Midbrain (tissue), 1 donor: ENCODE data around the gene CENPX.
"Not testable (repeated sequence)": the region's sequence is repeated elsewhere in the genome, so short reads cannot be mapped to it uniquely, and the experiment has no call there.

Experiments
- DNase-seq: peaks from one replicate; lab custom pipeline; 2025; lab: John Stamatoyannopoulos, UW

The CENPX gene

DNA sequence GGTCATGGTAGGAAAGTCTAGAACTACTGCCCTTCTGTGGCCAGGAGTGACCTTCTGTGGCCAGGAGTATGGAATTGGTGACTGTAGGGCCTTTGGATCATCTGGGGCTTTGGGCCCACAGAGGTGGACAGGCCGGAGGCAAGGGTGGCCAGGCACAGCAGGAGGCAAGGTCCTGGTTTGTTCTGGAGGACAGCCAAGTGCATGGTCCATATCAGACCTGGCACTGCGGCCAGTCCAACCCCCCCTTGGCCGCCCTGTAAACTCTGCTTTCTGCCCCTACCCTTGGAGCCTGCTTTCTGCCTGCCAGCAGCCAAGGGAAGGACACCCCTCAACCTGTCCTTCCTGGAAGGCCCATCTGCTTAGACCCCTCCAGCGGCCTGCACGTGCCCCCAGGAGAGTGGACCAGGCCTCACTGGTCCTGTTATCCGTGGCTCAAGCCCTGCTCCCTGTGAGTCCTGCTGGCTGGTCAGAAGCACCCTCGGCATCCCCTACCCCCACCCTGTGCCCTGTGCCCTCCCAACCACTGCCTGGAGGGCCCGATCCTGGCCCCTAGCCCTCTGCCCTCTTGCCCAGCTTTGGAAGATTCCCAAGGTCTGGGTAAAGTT lies 17.1 kb upstream of the CENPX start:
- DNase-seq, result no peak

DNA sequence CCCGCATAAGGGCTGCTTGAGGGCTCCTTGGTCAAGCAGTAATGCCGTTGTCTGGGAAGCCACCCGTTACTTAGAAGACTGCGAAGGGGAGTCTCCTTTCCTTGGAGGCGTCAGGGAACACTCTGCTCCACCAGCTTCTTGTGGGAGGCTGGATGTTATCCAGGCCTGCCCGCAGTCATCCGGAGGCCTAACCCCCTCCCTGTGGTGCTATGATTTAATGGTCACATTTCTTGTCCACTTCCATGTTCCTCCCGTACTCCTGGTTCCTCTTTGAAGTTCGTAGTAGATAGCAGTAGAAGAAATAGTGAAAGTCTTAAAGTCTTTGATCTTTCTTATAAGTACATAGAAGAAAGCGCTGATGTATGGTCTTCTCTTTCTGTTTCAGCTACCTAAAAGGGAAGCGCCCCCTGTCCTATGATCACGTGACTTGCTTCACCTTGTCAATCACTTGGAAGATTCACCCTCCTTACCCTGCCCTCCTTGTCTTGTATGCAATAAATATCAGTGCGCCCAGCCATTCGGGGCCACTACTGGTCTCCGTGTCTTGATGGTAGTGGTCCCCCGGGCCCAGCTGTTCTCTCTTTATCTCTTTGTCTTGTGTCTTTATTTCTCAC lies 16.2 kb upstream of the CENPX start:
- not testable (repeated sequence) for DNase-seq

DNA sequence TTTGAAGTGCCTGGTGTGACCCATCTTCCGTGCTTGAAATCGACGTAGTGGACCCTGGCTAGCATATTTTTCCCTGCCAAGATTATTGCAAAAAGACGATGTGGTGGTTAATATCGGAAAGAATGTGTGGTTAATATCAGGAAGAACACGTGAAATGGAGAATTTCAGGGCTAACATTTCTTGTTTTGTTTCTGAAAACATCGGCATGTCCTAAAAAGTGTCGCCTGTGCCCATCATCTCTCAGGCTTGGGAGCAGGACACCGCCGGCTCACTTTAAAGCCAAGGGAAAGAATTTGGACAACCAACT lies 15.2 kb upstream of the CENPX start:
- DNase-seq, result no peak

DNA sequence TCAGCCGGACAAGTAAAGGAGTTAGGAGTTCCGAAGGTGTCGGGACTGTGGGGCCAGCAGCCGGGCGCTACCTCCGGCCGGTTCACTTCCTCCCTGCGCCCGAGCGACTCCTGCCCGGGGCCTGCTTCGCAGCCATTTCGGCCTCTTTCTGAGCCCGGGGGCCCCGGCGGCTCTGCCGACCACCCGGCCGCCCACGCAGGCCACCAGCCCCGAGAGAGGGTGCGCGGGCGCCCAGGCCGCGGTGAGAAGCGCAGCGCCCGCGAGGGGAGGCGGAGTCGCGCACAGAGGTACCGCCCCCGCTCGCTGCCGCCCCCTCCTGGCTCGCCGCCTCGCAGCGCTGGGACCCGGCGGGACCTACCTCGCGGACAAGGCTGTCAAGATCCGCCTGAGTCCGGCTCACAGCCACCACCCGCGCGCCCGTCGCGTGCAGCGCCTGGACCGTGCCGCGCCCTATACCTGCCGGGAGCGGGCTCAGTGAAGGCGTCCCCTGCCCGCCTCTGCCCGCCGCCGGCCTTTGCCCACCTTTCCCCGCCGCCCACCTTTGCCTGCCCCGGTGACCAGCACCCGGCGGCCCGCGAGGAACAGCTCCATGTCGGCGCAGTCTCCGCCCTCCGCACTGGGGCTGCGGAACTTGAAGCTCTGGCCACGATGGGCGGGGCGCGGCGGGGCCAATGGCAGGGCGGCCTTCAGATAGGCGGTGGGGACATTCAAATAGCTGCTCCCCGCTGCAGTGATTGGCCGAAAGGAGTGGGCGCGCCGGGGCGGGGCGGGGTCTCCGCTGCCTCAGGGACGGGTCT lies 14.6 kb upstream of the CENPX start, which contains the start of gene DCXR:
Gene DCXR (minus strand): TSS at position 606 of the 797 bp plus-strand sequence. CDS start 15 bp downstream, at position 591.
- peak; percentile 96 for DNase-seq

DNA sequence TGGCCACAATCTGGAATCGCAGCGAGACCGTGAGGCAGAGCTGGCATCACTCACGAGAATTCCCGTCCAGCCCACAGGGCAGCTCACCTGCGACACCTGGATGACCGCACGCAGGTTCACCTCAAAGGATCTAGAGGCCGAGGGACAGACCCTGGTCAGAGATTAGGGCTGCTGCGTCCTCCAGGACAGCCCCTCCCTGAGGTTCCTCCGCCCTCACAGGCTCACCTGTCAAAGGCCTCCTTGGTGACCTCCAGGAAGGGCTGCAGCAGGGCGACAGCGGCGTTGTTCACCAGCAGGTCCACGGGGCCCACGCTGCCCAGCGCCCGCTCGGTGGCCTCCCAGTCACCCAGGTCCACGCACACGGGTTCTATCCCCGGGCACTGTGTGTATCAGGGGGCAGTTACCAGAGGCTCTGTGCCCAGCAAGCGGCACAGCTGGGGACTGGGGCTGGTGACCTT lies 14.0 kb upstream of the CENPX start:
- DNase-seq, result no peak

DNA sequence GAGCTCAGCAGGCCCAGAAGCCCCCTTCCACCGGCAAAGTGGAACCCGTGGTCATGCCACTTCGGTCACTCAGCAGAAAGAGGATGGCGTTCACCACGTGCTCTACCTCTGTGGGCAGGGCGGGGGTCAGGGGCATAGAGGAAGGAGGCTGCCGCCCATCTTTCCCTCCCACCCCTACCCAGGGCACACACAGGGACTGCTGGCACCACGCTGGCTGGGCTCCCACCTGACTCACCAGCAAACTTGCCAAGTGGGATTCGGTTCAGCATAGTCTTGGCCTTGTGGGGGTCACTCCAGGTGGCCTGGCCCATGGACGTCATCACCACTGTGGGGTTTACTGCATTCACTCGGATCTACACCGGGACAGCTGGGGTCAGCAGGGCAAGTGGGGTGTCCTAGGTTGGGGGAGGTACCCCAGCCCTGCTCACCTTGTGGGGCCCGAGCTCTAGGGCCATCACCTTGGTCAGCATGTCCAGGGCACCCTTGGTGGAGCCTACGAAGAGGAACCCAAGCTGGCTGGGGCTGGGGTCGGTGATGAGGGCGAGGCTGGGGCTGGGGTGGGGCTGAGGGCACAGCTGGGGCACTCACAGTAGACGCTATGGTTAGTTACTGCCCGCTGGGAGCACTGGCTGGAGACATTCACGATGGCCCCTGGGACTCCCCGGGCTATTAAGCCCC lies 13.4 kb upstream of the CENPX start:
- DNase-seq, result no peak

DNA sequence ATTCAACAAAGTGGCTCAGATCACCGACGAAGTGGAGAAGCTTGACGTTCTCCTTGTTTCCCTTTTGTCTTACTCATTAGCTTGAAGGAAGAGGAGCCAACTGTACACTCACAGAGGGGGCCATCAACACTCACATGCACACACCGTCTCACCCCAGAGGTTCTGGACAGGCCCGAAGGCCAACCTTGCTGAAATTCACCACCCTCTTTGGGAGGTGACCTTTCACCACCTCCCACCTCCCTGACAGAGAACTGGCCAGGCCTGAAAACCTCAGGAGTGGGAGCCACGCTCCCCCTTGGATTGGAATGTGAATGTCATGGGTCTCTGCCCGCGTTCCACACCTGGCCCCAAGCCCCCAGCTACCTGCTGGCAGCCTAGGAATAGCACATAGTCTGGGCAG lies 12.8 kb upstream of the CENPX start:
- no peak for DNase-seq

DNA sequence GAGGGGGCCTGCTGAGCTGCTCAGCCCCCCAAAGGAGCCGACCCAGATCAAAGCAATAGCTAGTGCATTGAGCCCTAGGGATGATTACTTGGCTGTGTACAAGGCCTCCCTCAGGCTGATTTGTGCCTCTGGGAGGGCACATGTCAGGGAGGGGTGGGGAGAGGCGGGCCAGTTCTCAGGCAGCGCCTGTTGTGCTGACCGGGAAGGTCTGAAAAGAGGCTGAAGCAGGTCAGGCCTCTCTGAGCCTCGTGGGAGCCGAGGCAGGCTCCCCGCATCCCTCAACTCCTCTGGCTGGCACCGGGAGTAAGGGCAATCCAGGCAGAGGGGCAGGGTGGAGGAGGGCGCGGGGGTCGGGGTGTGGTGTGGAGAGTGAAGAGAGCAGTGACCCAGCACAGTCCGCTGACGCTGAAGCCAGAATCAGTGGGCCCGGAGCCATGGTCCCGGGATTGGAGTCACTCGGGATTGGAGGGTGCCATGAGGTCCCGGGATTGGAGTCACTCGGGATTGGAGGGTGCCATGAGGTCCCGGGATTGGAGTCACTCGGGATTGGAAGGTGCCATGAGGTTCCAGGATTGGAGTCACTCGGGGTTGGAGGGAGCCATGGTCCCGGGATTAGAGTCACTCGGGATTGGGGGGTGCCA lies 11.8 kb upstream of the CENPX start:
- no peak for DNase-seq

DNA sequence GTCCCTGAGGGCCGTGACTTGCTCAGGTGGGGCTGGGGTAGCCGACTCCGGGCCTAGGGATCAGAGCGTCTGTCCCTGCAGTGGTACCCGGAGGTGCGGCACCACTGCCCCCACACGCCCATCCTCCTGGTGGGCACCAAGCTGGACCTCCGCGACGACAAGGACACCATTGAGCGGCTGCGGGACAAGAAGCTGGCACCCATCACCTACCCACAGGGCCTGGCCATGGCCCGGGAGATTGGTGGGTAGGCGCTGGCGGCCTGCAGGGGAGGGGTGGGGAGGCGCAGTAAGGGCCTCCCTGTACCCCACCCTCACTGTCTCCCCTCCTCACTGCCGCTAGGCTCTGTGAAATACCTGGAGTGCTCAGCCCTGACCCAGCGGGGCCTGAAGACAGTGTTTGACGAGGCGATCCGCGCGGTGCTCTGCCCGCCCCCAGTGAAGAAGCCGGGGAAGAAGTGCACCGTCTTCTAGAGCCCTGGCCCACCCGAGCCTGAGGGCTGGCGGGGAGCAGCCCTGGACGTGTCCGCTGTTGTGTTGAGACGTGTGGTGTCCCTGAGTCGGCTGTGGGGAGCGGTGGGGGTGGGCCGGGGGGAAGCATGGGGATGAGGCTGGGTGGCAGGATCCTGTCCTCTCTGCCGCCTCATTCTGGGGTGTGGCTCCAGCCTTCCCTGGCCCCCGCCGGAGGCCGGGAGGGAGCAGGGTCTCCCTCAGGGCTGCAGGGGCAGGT lies 10.8 kb upstream of the CENPX start:
- no peak for DNase-seq

DNA sequence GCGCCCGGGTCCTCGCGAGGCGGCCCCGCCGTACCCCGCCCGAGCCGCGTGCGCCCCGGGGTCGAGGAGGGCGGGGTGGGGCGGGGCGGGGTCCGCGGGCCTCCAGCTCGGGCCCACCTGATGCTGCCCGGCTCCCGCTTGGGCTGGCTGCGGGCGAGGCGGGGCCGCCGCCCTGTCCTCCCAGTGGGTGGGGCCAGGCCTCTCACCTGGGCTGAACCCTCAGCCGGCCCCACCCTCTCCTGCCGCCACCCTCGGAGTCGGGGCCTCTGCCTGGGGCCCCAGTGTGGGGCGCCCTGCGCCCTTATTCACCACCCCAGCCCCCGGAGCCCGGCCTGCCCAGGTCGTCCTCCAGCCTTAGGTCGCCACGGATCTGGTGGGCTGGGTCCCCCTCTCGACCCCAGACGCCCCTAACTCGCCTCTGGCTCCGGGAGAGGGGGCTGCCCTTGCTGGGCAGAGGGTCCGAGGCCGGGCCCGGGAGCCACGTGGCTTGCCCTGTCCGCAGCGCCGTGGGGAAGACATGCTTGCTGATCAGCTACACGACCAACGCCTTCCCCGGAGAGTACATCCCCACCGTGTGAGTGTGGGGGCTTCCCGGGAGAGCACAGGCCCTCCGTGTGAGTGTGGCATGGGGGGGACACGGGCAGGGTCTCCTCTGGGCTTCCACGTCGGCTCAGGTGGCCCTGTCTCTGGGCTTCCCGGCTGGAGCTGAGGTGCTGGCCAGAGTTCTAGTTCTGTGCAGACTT lies 9.4 kb upstream of the CENPX start:
- no peak for DNase-seq

DNA sequence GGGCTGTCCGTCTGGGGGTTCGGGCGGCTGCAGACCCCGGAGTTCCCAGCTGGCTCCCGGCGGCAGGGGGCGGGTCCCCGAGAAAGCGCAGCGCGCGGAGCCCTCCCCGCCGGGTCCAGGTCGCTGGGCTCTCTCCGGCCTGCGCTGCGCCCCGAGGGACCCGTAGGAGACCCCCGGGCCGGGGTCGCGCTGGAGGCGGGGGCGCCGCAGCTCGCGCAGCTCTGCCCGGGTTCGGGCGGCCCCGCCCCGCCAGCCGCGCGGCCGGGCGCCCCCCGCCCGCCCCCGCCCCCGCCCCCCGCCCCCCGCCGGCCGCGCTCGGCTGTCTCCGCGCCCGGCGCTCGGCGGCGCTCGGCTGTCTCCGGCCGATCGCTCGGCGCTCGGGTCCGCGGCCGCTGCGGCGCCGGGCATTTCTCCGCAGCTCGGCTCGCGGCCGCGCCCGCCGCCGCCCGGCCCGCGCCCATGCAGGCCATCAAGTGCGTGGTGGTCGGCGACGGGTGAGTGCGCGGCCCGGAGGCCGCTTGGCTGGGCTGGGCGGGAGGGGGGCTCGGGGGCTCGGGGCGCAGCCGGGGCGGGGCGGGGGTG lies 8.7 kb upstream of the CENPX start, which contains the start of gene RAC3:
Gene RAC3 (plus strand): TSS at position 376 of the 582 bp plus-strand sequence. CDS start 84 bp downstream, at position 460.
- DNase-seq, result no peak

DNA sequence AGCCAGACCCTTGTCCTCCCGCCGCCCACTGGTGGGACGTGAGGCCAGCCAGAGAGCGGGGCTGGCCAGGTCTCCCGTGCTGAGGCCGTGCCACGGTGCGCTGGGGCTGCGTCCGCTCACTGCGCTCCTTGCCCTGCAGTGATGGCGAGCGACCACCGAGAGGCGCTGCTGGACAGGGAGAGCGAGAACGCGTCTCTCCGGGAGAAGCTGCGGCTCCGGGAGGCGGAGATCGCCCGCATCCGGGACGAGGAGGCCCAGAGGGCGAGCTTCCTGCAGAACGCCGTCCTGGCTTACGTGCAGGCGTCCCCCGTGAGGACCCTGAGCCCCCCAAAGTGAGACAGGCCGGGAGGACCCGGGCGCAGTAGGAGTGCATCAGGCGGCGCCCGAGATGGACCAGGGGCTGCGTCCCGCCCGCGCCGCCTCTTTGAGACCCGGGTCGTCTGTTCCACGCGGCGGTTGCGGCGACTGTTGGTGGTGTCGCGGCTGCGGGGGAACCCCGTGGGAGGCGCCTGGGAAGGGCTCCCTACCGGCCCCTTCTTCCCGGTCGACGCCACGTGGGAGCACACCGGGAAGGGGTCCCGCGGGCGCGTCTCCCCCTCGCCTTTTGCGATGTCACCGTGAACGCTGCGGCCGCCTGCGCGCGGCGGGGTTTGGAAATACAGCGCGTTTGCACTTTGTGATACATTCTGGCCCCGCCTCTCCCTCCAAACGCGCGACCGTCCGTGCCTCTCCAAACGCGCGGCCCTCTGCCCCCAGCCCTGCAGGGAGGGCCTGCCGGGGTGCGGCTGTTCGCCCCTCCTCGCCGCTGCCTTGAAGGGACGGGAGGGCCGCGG lies 8.0 kb upstream of the CENPX start:
- peak; percentile 72 for DNase-seq

DNA sequence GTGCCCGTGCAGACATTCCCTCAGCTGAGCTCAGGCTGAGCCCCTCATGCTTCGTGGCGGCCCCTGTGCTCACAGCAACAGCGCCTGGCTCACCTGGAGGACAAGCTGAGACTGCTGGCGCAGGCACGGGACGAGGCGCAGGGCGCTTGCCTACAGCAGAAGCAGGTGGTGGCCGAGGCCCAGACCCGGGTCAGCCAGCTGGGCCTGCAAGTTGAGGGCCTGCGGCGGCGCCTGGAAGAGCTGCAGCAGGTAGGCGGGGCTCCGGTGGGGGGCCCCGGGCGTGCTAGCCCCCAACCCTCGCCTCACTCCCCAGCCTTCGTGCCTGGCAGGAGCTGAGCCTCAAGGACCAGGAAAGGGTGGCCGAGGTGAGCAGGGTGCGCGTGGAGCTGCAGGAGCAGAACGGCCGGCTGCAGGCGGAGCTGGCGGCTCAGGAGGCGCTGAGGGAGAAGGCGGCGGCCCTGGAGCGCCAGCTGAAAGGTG lies 7.4 kb upstream of the CENPX start:
- no peak for DNase-seq

DNA sequence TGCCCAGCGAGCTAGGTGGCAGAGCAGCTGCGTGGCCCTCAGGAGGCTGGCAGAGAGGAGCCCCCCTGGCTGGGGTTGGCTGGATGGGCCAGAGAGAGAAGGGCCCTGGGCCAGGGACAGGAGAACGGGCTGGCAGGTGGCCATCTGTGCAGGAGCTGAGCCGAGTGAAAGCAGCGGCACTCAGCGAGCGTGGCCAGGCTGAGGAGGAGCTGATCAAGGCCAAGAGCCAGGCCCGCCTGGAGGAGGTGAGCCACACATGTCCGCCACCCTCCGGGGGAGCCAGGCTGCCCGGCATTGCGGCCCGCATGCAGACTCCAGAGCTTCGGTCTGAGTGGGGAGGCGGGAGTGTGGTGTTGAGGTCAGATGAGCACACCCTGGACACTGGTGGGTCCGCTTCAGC lies 6.7 kb upstream of the CENPX start:
- no peak for DNase-seq

DNA sequence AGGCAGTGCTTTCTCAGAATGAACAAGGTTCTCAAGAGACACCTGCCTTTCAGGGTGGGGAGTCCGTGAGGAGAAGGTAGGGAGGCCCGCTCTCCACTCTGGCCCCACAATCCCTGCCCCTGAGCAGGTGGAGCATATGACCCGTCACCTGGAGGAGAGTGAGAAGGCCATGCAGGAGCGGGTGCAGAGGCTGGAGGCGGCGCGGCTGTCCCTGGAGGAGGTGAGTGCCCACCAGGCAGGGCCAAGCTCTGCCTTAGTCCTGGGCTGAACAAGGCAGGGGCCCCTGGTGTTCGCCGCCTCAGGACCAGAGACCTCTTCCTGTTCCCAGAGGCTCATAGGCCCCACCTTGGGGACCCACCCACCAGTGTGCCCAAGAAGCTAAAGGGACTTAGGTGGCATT lies 6.3 kb upstream of the CENPX start:
- no peak for DNase-seq

DNA sequence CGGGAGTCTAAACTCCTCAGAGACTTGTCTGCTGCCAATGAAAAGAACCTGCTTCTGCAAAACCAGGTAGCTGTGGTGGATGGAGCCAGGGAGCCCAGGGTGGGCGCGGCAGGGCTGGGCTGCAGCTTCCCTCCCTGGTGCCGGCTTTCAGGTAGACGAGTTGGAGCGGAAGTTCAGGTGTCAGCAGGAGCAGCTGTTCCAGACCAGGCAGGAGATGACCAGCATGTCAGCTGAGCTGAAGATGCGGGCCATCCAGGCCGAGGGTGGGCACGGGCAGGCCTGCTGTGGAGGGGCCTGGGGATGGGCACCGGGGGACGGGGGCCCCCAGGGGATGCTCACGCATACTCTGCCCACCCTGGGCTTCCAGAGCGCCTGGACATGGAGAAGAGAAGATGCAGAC lies 5.6 kb upstream of the CENPX start:
- no peak for DNase-seq

DNA sequence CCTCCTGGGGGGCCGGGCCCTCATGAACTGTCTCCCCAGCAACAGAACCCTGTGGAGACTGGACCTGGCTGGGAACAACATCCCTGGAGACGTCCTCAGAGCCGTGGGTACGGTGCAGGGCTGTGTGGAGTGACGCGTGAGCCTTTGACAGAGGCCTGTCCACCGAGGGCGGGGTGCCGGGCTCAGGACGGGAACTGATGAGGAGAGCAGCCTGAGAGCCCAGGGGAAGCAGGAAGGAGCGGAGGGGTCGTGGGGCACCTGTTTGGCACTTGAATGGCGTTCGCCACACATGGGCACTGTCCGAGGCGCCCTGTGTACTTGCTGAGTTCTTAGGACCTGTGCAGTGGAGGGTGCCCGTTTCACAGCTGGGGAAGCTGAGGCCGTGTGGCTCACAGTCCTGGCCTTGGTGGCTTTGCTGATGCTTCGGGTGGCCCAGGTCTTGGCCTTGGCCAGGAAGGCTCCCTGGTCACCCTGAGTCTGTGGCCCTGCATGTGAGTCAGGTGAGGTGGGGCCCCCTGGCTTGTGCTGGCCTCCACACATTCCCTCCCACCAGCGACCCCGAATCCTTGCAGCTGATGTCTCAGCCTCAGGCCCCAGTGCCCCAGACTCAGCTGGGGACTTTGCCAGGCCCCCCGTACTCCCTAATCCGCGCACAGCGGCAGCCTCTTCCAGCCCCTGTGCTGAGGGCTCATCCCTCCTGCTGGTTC lies 2.9 kb upstream of the CENPX start:
- DNase-seq, result no peak

DNA sequence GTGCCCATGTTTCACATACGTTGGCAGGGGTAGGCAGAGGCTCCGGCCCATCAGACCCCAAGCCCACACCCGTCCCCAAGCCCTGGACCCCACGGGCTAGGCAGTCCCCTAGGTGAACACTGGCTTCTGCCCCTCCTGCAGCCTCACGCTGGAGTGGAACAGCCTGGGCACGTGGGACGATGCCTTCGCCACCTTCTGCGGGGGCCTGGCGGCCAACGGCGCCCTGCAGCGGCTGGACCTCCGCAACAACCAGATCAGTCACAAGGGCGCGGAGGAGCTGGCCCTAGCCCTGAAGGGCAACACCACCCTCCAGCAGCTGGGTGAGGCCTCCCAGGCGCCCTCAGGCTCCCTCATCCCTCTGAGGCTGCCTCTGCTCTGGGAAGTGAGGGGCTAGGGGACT lies 2.2 kb upstream of the CENPX start:
- DNase-seq, result no peak
